Epithelial cell of esophagus (primary cell): ENCODE data around the gene LGALS7B.
"Not testable (repeated sequence)": the region's sequence is repeated elsewhere in the genome, so short reads cannot be mapped to it uniquely, and the experiment has no call there.

Source experiments
- DNase-seq: peaks from one replicate; pipeline ENCODE4 v3.0.0; 2010; ENCODE audit warnings: low read depth
- H3K4me3 ChIP-seq: 2 replicates; pipeline ENCODE4 v1.5.1; 2011; ENCODE audit warnings: mild to moderate bottlenecking, low read length, control low read depth
- CTCF ChIP-seq: IDR thresholded peaks from 2 replicates; pipeline ENCODE4 v1.5.1; 2011; ENCODE audit warnings: low read depth, mild to moderate bottlenecking, low read length, control low read depth, inconsistent platforms; ENCODE audit not compliant: insufficient read depth; ENCODE audit errors: missing control alignments

The LGALS7B gene

DNA sequence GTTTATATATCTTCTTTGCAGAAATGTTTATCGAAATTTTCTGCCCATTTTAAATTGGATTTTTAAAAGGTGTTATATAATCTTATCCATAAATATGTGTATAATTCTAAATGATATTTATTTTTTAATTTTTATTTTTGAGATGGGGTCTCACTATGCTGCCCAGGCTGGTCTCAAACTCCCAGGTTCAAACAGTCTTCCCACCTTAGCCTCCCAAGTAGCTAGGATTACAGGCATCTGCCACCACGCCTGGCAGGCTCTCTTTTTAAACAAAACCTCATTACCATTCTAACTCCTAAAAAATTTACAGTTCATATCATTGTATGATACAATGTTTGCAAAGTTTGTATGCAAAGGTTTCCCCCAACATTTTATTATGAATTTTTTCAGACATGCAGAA is 7.2 kb downstream of the LGALS7B start:
- H3K4me3 ChIP-seq: no peak overlapping the region
- TF ChIP-seq CTCF: no peak
- no peak for DNase-seq

- DNase-seq, H3K4me3 ChIP-seq: not testable (repeated sequence)
These were observed 8.8 kb downstream of the LGALS7B start for GRCh38 chr19:38797781-38798180.

DNA sequence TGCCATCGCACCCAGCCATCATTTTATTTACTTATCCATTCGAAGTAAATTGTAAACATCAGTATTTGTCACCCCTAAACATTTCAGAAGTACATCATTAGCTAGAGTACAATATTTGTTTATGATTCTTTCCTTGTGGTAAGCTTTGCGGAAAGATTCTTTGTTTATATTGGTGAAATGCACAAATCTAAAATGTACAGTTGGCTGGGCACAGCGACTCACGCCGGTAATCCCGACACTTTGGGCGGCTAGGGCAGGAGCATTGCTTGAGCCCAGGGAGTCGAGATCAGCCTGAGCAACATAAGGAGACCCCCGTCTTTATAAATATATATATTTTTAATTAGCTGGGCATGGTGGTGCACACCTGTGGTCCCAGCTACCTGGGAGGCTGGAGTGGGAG is 10.1 kb downstream of the LGALS7B start:
- DNase-seq: no peak
- no peak overlapping the region for H3K4me3 ChIP-seq
- TF ChIP-seq CTCF: no peak

DNA sequence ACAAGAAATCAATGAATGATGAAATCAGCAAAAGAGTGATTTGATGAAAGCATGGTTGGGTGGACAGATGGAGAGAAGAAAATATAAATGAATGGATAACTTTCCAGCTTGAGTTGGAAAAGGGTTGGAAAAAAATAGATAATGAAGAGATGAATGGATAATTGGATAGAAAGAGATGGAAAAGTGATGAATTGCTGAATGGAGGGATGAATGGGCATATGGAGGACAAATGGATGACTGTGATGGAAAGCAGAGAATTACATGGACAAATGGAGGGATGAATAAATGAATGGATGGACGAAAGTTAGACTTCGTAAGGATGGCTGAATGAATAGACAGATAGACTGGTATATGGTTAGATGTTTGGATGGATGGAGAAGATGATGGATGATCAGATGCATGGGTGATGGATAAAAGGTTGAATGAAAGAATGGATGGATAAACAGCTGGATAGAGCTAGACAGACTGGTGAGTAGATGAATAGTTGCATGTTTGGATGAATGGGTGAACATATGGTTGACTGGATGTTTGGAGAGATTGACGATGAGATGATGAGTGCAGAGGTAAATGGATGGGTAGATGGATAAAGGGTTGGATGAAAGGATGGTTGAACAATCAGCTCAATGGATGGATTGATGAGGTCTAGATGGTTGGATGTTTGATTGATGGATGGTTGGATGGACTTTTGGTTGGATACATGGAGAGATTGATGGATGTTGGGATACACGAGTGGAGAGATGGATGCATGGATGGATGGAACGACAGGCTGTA is 11.8 kb downstream of the LGALS7B start:
- DNase-seq: no peak
- no peak overlapping the region for H3K4me3 ChIP-seq
- no peak for TF ChIP-seq CTCF

DNA sequence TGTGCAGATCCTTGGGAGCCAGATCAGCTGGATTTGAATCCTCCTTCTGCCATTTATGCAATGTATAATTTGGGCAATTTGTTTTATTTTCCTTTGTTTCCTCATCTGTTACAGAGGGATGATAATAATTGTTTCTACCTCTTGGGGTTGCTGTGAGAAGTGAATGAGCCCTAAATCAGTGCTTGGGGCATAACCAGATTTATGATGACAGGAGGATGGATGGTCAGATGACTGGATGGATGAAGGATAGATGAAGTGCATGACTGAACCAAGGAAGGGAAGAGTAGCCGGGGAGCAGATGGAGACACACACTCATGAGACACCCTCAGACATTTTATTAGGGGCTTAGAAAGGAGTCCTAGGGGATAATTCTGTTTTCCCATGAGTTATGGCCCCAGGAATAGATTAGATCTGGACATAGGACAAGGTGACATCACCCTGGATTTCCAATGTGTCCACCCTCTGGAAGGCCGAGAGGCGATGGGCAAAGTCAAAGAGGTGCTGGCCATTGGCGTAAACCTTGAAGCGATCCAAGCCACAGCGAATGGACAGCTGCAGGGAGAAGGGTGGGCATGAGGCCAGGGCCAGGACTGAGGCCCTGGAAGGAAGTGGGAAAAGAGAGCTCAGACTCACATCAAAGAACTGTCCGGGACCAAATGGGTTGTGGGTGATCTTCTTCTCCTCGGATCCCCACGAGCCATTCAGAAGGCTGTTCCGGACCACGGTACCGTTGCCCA is 12.5 kb downstream of the LGALS7B start:
- no peak for DNase-seq
- no peak for TF ChIP-seq CTCF
- no peak overlapping the region for H3K4me3 ChIP-seq

DNA sequence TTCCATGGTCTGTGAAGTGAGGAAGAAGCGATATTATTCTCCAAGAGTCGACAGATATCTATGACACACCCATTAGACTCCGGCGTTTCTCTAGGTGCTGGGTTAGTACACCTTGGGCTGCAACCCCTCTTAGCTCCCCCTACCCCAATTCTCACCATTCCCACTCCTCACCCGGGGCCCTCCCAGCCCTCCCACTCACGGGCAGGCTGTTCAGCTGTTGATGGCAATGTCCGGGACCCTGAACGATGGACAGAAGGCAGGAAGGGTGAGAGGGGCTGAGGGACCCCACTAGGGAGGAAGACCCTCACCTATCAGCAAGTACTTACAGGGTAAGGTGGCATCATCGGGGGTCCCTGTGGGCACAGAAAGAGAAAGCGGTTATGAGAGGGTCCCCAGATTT is 14.5 kb downstream of the LGALS7B start:
- no peak overlapping the region for H3K4me3 ChIP-seq
- no peak for DNase-seq
- TF ChIP-seq CTCF: no peak

DNA sequence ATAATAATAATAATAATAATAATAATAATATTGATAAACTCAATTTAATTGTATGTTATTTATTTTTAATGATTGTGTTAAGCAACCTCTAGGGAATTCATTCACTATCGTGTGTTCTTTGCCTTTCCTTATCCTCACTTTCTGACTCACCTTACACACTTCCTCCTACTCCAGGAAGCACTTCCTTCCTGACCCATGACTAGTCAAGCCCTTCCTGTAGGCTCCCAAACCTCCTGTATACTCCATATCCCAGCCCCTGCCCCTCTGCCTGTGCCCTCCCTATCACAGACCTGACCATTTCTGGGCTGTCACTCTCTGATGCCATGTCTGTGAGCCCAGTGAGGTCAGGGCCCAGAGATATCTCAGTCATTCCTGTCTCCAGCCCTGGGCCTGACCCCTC is 16.2 kb downstream of the LGALS7B start:
- DNase-seq: peak; percentile 55
- no peak overlapping the region for H3K4me3 ChIP-seq
- no peak for TF ChIP-seq CTCF
